Measurements from ENCODE around the gene IRS2.

DNA sequence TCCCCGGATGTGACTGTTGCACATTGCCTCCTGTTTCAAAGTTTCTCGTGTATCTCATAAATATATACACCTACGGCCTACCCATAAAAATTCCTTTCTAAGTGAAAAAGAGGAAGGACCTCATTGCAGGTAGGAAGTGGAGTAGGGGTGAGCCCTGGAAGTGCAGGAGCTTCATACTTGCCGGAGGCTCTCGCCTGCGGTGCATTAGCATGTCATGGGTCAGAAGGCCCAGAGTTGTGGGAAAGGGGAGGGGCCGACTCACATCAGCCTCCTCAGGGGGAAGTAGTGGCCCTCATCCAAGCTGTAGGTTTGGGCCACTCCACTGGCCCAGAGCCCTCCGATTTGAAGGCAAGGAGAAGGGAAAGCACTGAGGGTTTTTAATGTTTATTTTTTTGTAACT, 26.0 kb upstream of the IRS2 start:
- no peak for TF ChIP-seq SIN3A (IDR thresholded peaks at IDR 0.05; ENCODE audit: borderline replicate concordance, insufficient read depth, low read depth, low read length)
- TF ChIP-seq, protein P1, sequence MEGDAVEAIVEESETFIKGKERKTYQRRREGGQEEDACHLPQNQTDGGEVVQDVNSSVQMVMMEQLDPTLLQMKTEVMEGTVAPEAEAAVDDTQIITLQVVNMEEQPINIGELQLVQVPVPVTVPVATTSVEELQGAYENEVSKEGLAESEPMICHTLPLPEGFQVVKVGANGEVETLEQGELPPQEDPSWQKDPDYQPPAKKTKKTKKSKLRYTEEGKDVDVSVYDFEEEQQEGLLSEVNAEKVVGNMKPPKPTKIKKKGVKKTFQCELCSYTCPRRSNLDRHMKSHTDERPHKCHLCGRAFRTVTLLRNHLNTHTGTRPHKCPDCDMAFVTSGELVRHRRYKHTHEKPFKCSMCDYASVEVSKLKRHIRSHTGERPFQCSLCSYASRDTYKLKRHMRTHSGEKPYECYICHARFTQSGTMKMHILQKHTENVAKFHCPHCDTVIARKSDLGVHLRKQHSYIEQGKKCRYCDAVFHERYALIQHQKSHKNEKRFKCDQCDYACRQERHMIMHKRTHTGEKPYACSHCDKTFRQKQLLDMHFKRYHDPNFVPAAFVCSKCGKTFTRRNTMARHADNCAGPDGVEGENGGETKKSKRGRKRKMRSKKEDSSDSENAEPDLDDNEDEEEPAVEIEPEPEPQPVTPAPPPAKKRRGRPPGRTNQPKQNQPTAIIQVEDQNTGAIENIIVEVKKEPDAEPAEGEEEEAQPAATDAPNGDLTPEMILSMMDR (IDR thresholded peaks at IDR 0.05), result no peak
